Astrocyte (in vitro differentiated cells and primary cell): ENCODE data around the gene CYBA. TPM values are rescaled to one million over a fixed set of nuclear protein-coding genes. Genes with fewer than 3 reads are reported as not detected.
"Not testable (repeated sequence)": the region's sequence is repeated elsewhere in the genome, so short reads cannot be mapped to it uniquely, and the experiment has no call there.

Experiments used
- DNase-seq: peaks from one replicate; pipeline ENCODE4 v3.0.0-alpha.2; 2010; ENCODE audit warnings: low read depth
- FAIRE-seq: peaks from 2 replicates; lab custom pipeline; 2011; peaks lifted over from hg19 to GRCh38; lab: Jason Lieb, UNC
- H2AFZ ChIP-seq: 2 replicates; pipeline ENCODE4 v1.6.0; 2012; ENCODE audit warnings: low read depth, low read length, inconsistent platforms
- H3K27ac ChIP-seq: 2 replicates; pipeline ENCODE4 v1.5.1; 2011; ENCODE audit warnings: low read depth, low read length, inconsistent platforms
- H3K27me3 ChIP-seq: 2 replicates; pipeline ENCODE4 v1.6.0; 2011; ENCODE audit warnings: low read length, inconsistent platforms; ENCODE audit not compliant: insufficient read depth
- H3K36me3 ChIP-seq: 2 replicates; pipeline ENCODE4 v1.5.1; 2011; ENCODE audit warnings: low read length, inconsistent platforms; ENCODE audit not compliant: insufficient read depth
- H3K4me1 ChIP-seq: 2 replicates; pipeline ENCODE4 v1.5.1; 2011; ENCODE audit warnings: low read length, inconsistent platforms; ENCODE audit not compliant: insufficient read depth
- H3K4me2 ChIP-seq: 2 replicates; pipeline ENCODE4 v1.6.0; 2012; ENCODE audit warnings: low read length, inconsistent platforms
- H3K4me3 ChIP-seq: 2 replicates; pipeline ENCODE4 v1.5.1; 2011; ENCODE audit warnings: low read depth, mild to moderate bottlenecking, low read length, inconsistent platforms; ENCODE audit not compliant: insufficient read depth
- H3K79me2 ChIP-seq: 2 replicates; pipeline ENCODE4 v1.6.0; 2012; ENCODE audit warnings: mild to moderate bottlenecking, low read length, inconsistent platforms; ENCODE audit not compliant: insufficient read depth
- H3K9ac ChIP-seq: 2 replicates; pipeline ENCODE4 v1.6.0; 2012; ENCODE audit warnings: mild to moderate bottlenecking, low read length, inconsistent platforms
- H3K9me3 ChIP-seq: 2 replicates; pipeline ENCODE4 v1.5.1; 2012; ENCODE audit warnings: low read depth, mild to moderate bottlenecking, low read length, inconsistent platforms; ENCODE audit not compliant: insufficient read depth
- H4K20me1 ChIP-seq: 2 replicates; pipeline ENCODE4 v1.6.0; 2012; ENCODE audit warnings: low read length, inconsistent platforms; ENCODE audit not compliant: insufficient read depth
- H3K27ac Mint-ChIP-seq: one replicate; pipeline ENCODE4 v1.8.0; 2021; ENCODE audit warnings: mild to moderate bottlenecking, mixed read lengths; ENCODE audit not compliant: unreplicated experiment
- H3K27me3 Mint-ChIP-seq: one replicate; pipeline ENCODE4 v1.8.0; 2021; ENCODE audit warnings: low read depth, mixed read lengths; ENCODE audit not compliant: unreplicated experiment
- H3K36me3 Mint-ChIP-seq: one replicate; pipeline ENCODE4 v1.8.0; 2021; ENCODE audit warnings: low read depth, mixed read lengths; ENCODE audit not compliant: unreplicated experiment
- H3K4me1 Mint-ChIP-seq: one replicate; pipeline ENCODE4 v1.8.0; 2021; ENCODE audit warnings: low read depth, mixed read lengths; ENCODE audit not compliant: unreplicated experiment
- H3K4me3 Mint-ChIP-seq: one replicate; pipeline ENCODE4 v1.8.0; 2021; ENCODE audit warnings: mild to moderate bottlenecking, moderate library complexity, mixed read lengths; ENCODE audit not compliant: unreplicated experiment
- H3K9me3 Mint-ChIP-seq: one replicate; pipeline ENCODE4 v1.8.0; 2021; ENCODE audit warnings: mild to moderate bottlenecking, mixed read lengths; ENCODE audit not compliant: unreplicated experiment
- EZH2 ChIP-seq: IDR thresholded peaks from 2 replicates; pipeline ENCODE4 v1.6.1; 2012; ENCODE audit warnings: mild to moderate bottlenecking, low read length, inconsistent platforms; ENCODE audit not compliant: insufficient read depth
- total RNA-seq: library from RNA; stranded (reverse); gene quantifications from 2 replicates; pipeline ENCODE4 v1.2.1, GENCODE V29; 2021
- TF ChIP-seq, protein P1 (sequence below): IDR thresholded peaks from 2 replicates; pipeline ENCODE4 v1.5.1; 2011; ENCODE audit warnings: low read depth, mild to moderate bottlenecking, inconsistent platforms, low read length, moderate library complexity; ENCODE audit not compliant: insufficient read depth

The CYBA gene
- total RNA-seq, 1 donor from 2014 or later, result 236 TPM

DNA sequence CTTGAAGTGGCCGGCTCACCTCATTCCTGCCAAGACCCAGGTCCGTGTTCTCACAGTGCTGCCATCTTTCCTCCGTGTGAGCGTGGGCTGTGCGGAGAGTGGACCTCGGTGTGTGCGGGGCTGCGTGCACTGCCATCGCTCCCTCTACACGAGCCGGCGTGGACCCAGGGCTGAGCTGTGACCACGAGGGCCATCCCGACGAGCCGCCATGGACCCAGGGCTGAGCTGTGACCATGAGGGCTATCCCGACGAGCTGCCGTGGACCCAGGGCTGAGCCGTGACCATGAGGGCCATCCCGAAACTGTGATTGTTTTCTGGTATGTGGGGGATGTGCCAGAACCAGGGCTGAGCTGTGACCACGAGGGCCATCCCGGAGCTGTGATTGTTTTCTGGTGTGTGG lies 21.0 kb upstream of the CYBA start:
- peaks cover 2% of the 10 kb centered on the region for H3K4me1 Mint-ChIP-seq
- H2AFZ ChIP-seq, result no peak overlapping the region
- H3K27me3 Mint-ChIP-seq, result no peaks in the 10 kb centered on the region
- H3K9ac ChIP-seq, result no peak overlapping the region
- DNase-seq (no peak), FAIRE-seq (no peak)
- no peak overlapping the region for H3K4me2 ChIP-seq
- peaks cover 5% of the 10 kb centered on the region for H4K20me1 ChIP-seq
- H3K27ac Mint-ChIP-seq, result no peak overlapping the region
- H3K9me3 Mint-ChIP-seq, result no peaks in the 10 kb centered on the region
- H3K27ac ChIP-seq, result no peak overlapping the region
- H3K79me2 ChIP-seq, result no peaks in the 10 kb centered on the region
- no peak for TF ChIP-seq EZH2
- TF ChIP-seq, protein P1, sequence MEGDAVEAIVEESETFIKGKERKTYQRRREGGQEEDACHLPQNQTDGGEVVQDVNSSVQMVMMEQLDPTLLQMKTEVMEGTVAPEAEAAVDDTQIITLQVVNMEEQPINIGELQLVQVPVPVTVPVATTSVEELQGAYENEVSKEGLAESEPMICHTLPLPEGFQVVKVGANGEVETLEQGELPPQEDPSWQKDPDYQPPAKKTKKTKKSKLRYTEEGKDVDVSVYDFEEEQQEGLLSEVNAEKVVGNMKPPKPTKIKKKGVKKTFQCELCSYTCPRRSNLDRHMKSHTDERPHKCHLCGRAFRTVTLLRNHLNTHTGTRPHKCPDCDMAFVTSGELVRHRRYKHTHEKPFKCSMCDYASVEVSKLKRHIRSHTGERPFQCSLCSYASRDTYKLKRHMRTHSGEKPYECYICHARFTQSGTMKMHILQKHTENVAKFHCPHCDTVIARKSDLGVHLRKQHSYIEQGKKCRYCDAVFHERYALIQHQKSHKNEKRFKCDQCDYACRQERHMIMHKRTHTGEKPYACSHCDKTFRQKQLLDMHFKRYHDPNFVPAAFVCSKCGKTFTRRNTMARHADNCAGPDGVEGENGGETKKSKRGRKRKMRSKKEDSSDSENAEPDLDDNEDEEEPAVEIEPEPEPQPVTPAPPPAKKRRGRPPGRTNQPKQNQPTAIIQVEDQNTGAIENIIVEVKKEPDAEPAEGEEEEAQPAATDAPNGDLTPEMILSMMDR, result no peak
- peaks cover 8% of the 10 kb centered on the region for H3K36me3 Mint-ChIP-seq
- no peaks in the 10 kb centered on the region for H3K36me3 ChIP-seq
- no peak overlapping the region for H3K4me3 Mint-ChIP-seq
- no peaks in the 10 kb centered on the region for H3K9me3 ChIP-seq
- H3K27me3 ChIP-seq, result no peaks in the 10 kb centered on the region
- no peak overlapping the region for H3K4me3 ChIP-seq
- H3K4me1 ChIP-seq, result no peaks in the 10 kb centered on the region

DNA sequence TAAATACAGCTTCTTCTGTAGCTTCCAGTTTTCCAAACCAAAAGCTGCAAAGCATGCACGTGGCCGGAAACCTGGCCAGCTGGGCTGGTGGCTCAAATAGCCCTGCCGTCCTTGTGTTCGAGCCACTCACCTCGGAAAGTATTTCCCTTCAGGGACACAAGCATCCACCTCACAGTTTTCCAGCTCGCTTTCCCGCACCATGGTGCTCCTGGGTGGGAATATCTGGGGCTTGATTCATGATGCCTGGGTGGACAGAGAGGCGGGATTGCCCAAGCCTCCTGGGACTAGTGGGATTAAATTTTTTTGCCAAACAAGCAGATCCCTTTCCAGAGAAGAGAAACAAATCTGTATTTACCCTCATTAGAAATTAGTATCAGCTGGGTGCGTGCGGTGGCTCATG lies 19.1 kb upstream of the CYBA start:
- no peaks in the 10 kb centered on the region for H3K9me3 ChIP-seq
- no peak for DNase-seq
- H3K27me3 Mint-ChIP-seq, result no peaks in the 10 kb centered on the region
- H3K4me3 ChIP-seq, result no peak overlapping the region
- no peak overlapping the region for H3K4me2 ChIP-seq
- peaks cover 2% of the 10 kb centered on the region for H3K4me1 Mint-ChIP-seq
- TF ChIP-seq EZH2, result no peak
- TF ChIP-seq, protein P1, result no peak
- no peaks in the 10 kb centered on the region for H3K36me3 ChIP-seq
- H3K27ac ChIP-seq, result no peak overlapping the region
- H3K9ac ChIP-seq, result no peak overlapping the region
- no peaks in the 10 kb centered on the region for H3K27me3 ChIP-seq
- H3K79me2 ChIP-seq, result peaks cover under 1% of the 10 kb centered on the region
- no peak overlapping the region for H2AFZ ChIP-seq
- H3K9me3 Mint-ChIP-seq, result no peaks in the 10 kb centered on the region
- H4K20me1 ChIP-seq, result peaks cover 5% of the 10 kb centered on the region
- H3K36me3 Mint-ChIP-seq, result peaks cover 8% of the 10 kb centered on the region
- no peak for FAIRE-seq
- no peak overlapping the region for H3K27ac Mint-ChIP-seq
- H3K4me3 Mint-ChIP-seq, result no peak overlapping the region
- H3K4me1 ChIP-seq, result no peaks in the 10 kb centered on the region

DNA sequence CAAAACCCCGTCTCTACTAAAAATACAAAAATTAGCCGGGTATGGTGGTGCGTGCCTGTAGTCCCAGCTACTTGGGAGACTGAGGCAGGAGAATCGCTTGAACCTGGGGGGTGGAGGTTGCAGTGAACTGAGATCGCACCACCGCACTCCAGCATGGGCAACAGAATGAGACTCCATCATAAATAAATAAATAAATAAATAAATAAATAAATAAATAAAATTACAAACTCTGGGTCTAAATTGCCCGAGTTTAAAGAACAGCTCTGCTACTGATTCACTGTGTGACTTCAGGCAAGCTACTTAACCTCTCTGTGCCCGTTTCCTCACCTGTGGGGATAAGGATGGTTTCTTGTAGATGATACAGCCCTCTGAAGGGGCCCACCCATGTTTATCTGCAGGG lies 18.6 kb upstream of the CYBA start:
- not testable (repeated sequence) for H3K4me2 ChIP-seq, H3K27ac Mint-ChIP-seq, DNase-seq, H3K9ac ChIP-seq, H3K79me2 ChIP-seq, H3K36me3 ChIP-seq, H3K9me3 Mint-ChIP-seq, H4K20me1 ChIP-seq, H3K27me3 ChIP-seq, H3K4me3 ChIP-seq, H3K4me3 Mint-ChIP-seq, H3K36me3 Mint-ChIP-seq, H3K27ac ChIP-seq, H3K4me1 Mint-ChIP-seq, H3K9me3 ChIP-seq, H2AFZ ChIP-seq, FAIRE-seq, H3K27me3 Mint-ChIP-seq, H3K4me1 ChIP-seq
